Natural killer cell (primary cell): ENCODE measurements around the gene CFL2. TPM values are rescaled to one million over a fixed set of nuclear protein-coding genes. Genes with fewer than 3 reads are reported as not detected.

ENCODE experiments used
- ATAC-seq, 3 donors: fragments of 150-1000 bp in 2 of 3; fragments of 200-7000 bp in 1 of 3; cut with Tn5 transposase; 1 replicate in 1 of 3; 2 replicates in 2 of 3; pipeline ENCODE4 v1.10.0; 2021; ENCODE audit warnings: mild to moderate bottlenecking in 2 of 3, moderate library complexity in 2 of 3
- DNase-seq, 2 donors: peaks; one replicate each; pipeline versions ENCODE4 v3.0.0 to v3.0.0-alpha.2; 2013 to 2021; ENCODE audit warnings: mixed read lengths in 1 of 2
- H3K27ac ChIP-seq: one replicate; pipeline ENCODE4 v1.5.1; 2013; ENCODE audit warnings: mild to moderate bottlenecking, low read length
- H3K27me3 ChIP-seq: one replicate; pipeline ENCODE4 v1.6.1; 2013; ENCODE audit warnings: low read length; ENCODE audit not compliant: control insufficient read depth, insufficient read depth
- H3K36me3 ChIP-seq: one replicate; pipeline ENCODE4 v1.6.1; 2013; ENCODE audit warnings: low read length; ENCODE audit not compliant: control insufficient read depth, insufficient read depth
- H3K4me1 ChIP-seq: one replicate; pipeline ENCODE4 v1.6.1; 2013; ENCODE audit warnings: low read length; ENCODE audit not compliant: control insufficient read depth, insufficient read depth
- H3K4me3 ChIP-seq: one replicate; pipeline ENCODE4 v1.5.1; 2013; ENCODE audit warnings: low read length
- H3K9me3 ChIP-seq: one replicate; pipeline ENCODE4 v1.6.1; 2013; ENCODE audit warnings: low read length; ENCODE audit not compliant: control insufficient read depth, insufficient read depth
- H3K27ac Mint-ChIP-seq, 2 donors: one replicate each; pipeline ENCODE4 v1.8.0; 2022; ENCODE audit warnings: mild to moderate bottlenecking in 2 of 2, mixed read lengths in 2 of 2, moderate library complexity in 1 of 2
- H3K27me3 Mint-ChIP-seq, 2 donors: one replicate each; pipeline ENCODE4 v1.8.0; 2022; ENCODE audit warnings: low read depth in 2 of 2, mixed read lengths in 2 of 2
- H3K36me3 Mint-ChIP-seq: one replicate; pipeline ENCODE4 v1.8.0; 2022; ENCODE audit warnings: mixed read lengths
- H3K4me1 Mint-ChIP-seq, 2 donors: one replicate each; pipeline ENCODE4 v1.8.0; 2022; ENCODE audit warnings: mixed read lengths in 2 of 2
- H3K4me3 Mint-ChIP-seq: one replicate; pipeline ENCODE4 v1.8.0; 2022; ENCODE audit warnings: mild to moderate bottlenecking, moderate library complexity, mixed read lengths
- H3K9me3 Mint-ChIP-seq, 2 donors: one replicate each; pipeline ENCODE4 v1.8.0; 2022; ENCODE audit warnings: mixed read lengths in 2 of 2
- CTCF ChIP-seq: fragments of 200-600 bp; IDR thresholded peaks from one replicate; pipeline ENCODE4 v1.8.0; 2022; ENCODE audit warnings: antibody characterized with exemption
- WGBS: methylation state at CpG from one replicate; pipeline ENCODE4 v1.1.7; 2013; ENCODE audit warnings: missing lambda C conversion rate; ENCODE audit not compliant: insufficient coverage; 5-methylcytosine and 5-hydroxymethylcytosine counted together
- intact Hi-C: fragments of 100-400 bp; cut with micrococcal nuclease; formaldehyde crosslinking; loops from one replicate; pipeline ENCODE4 v1.14.2; 2022
- total RNA-seq, 4 donors: library from RNA; stranded (reverse); fragments of 120-200 nt in 1 of 4; gene quantifications; one replicate each; pipeline versions ENCODE4 v1.2.3 to v1.2.4, GENCODE V29; 2013 to 2022

The CFL2 gene
- total RNA-seq, 3 donors from 2014 or later (not counting 1 experiment from before 2014, with no cell fraction given), result 22.5 to 30.3 (median 25.7) TPM

GRCh38 chr14:34710006-34710405 is 4.4 kb downstream of the CFL2 start:
- intact Hi-C loops, result no loop called here
- Mint-ChIP-seq H3K4me1 (peaks cover 10 to 14% of the 10 kb centered on the region in 2 donors), H3K27ac (no peak overlapping the region)

GRCh38 chr14:34707722-34708121 is 6.7 kb downstream of the CFL2 start:
- no peaks in the 10 kb centered on the region for H3K4me1 Mint-ChIP-seq
- no peaks in the 10 kb centered on the region for H3K27me3 Mint-ChIP-seq
- DNase-seq (no peak), ATAC-seq (no peak)
- Histone ChIP-seq H3K27me3 (no peaks in the 10 kb centered on the region), H3K36me3 (peaks cover 8% of the 10 kb centered on the region), H3K9me3 (no peaks in the 10 kb centered on the region), H3K4me1 (no peaks in the 10 kb centered on the region), H3K27ac (no peak overlapping the region), H3K4me3 (no peak overlapping the region)
- 100% methylated on average over 1 of the region's 3 CpGs for WGBS
- no peaks in the 10 kb centered on the region for H3K36me3 Mint-ChIP-seq
- no peak overlapping the region for H3K4me3 Mint-ChIP-seq
- H3K27ac Mint-ChIP-seq, result no peak overlapping the region
- no peaks in the 10 kb centered on the region for H3K9me3 Mint-ChIP-seq
- intact Hi-C loops, result no loop called here
- no peak for TF ChIP-seq CTCF

More at GRCh38 chr14:34710006-34710405, 4.4 kb downstream of the CFL2 start:
- Mint-ChIP-seq H3K9me3 (no peaks in the 10 kb centered on the region), H3K4me3 (no peak overlapping the region), H3K36me3 (no peaks in the 10 kb centered on the region), H3K27me3 (no peaks in the 10 kb centered on the region)
- WGBS, result 89% methylated on average over 1 of the region's 1 CpG
- TF ChIP-seq CTCF, result no peak
- Histone ChIP-seq H3K4me1 (peaks cover 8% of the 10 kb centered on the region), H3K4me3 (no peak overlapping the region), H3K27ac (no peak overlapping the region), H3K36me3 (peaks cover 9% of the 10 kb centered on the region), H3K9me3 (no peaks in the 10 kb centered on the region), H3K27me3 (no peaks in the 10 kb centered on the region)
- no peak for ATAC-seq
- DNase-seq, result no peak

GRCh38 chr14:34701808-34702207 is 12.6 kb downstream of the CFL2 start:
- Mint-ChIP-seq H3K9me3 (no peaks in the 10 kb centered on the region), H3K4me3 (no peak overlapping the region), H3K27ac (no peak overlapping the region), H3K27me3 (no peaks in the 10 kb centered on the region), H3K36me3 (no peaks in the 10 kb centered on the region), H3K4me1 (no peaks in the 10 kb centered on the region)
- Histone ChIP-seq H3K4me1 (no peaks in the 10 kb centered on the region), H3K27ac (no peak overlapping the region), H3K36me3 (no peaks in the 10 kb centered on the region), H3K9me3 (no peaks in the 10 kb centered on the region), H3K4me3 (no peak overlapping the region), H3K27me3 (no peaks in the 10 kb centered on the region)
- 86% methylated on average over 1 of the region's 3 CpGs for WGBS
- TF ChIP-seq CTCF, result no peak
- intact Hi-C loops, result no loop called here
- no peak for ATAC-seq
- DNase-seq, result no peak

GRCh38 chr14:34700622-34701130 is 13.7 kb downstream of the CFL2 start:
- no peaks in the 10 kb centered on the region for H3K36me3 ChIP-seq
- H3K36me3 Mint-ChIP-seq, result no peaks in the 10 kb centered on the region
- intact Hi-C loops, result no loop called here

More at GRCh38 chr14:34700622-34701130, 13.7 kb downstream of the CFL2 start:
- no peak overlapping the region for H3K27ac ChIP-seq
- no peaks in the 10 kb centered on the region for H3K4me1 ChIP-seq
- no peaks in the 10 kb centered on the region for H3K9me3 Mint-ChIP-seq
- H3K27ac Mint-ChIP-seq, result no peak overlapping the region
- TF ChIP-seq CTCF, result no peak
- H3K4me3 ChIP-seq, result no peak overlapping the region
- DNase-seq (no peak), ATAC-seq (no peak)
- H3K9me3 ChIP-seq, result no peaks in the 10 kb centered on the region
- H3K27me3 ChIP-seq, result no peaks in the 10 kb centered on the region
- no peaks in the 10 kb centered on the region for H3K4me1 Mint-ChIP-seq
- H3K4me3 Mint-ChIP-seq, result no peak overlapping the region
- H3K27me3 Mint-ChIP-seq, result no peaks in the 10 kb centered on the region
- 93% methylated on average over 1 of the region's 1 CpG for WGBS
